Ovary (tissue), 3 donors: Measurements from ENCODE around the gene WWC1.

Experiments
- EP300 ChIP-seq: sonication (generic); formaldehyde crosslinking; IDR thresholded peaks from one replicate; pipeline ENCODE4 v1.6.1; 2017; ENCODE audit warnings: antibody characterized with exemption
- TF ChIP-seq, protein P1 (sequence below), 3 donors: fragments of 450-650 bp in 2 of 3; fragments of 200-600 bp in 1 of 3; IDR thresholded peaks; one replicate each; pipeline versions ENCODE4 v1.5.1 to v1.8.0; 2016 to 2022; ENCODE audit warnings: antibody characterized with exemption in 3 of 3, mild to moderate bottlenecking in 1 of 3
- donor health status: DM: no; HTN: no; CAD: no.

- TF ChIP-seq, protein P1, sequence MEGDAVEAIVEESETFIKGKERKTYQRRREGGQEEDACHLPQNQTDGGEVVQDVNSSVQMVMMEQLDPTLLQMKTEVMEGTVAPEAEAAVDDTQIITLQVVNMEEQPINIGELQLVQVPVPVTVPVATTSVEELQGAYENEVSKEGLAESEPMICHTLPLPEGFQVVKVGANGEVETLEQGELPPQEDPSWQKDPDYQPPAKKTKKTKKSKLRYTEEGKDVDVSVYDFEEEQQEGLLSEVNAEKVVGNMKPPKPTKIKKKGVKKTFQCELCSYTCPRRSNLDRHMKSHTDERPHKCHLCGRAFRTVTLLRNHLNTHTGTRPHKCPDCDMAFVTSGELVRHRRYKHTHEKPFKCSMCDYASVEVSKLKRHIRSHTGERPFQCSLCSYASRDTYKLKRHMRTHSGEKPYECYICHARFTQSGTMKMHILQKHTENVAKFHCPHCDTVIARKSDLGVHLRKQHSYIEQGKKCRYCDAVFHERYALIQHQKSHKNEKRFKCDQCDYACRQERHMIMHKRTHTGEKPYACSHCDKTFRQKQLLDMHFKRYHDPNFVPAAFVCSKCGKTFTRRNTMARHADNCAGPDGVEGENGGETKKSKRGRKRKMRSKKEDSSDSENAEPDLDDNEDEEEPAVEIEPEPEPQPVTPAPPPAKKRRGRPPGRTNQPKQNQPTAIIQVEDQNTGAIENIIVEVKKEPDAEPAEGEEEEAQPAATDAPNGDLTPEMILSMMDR (IDR thresholded peaks at IDR 0.05) = no peak
- TF ChIP-seq EP300 = no peak
Observed at GRCh38 chr5:168482361-168482760, 190.9 kb downstream of the WWC1 start.
